ENCODE data around the gene OR4M2.
"Not testable (repeated sequence)": the region's sequence is repeated elsewhere in the genome, so short reads cannot be mapped to it uniquely, and the experiment has no call there.

The OR4M2 gene

GRCh38 chr15:22080227-22080626 lies at the start of gene OR4M2:
Gene OR4M2, plus strand, starts transcription at chr15:22080527. Its CDS starts 98 bp downstream, at chr15:22080625.
- not testable (repeated sequence) for DNase-seq

GRCh38 chr15:22069267-22069666 lies 11.1 kb upstream of the OR4M2 start:
- not testable (repeated sequence) for DNase-seq

GRCh38 chr15:22081386-22081785 lies 1.1 kb downstream of the OR4M2 start:
- not testable (repeated sequence) for DNase-seq

GRCh38 chr15:22098616-22099253 lies 18.4 kb downstream of the OR4M2 start:
- not testable (repeated sequence) for DNase-seq

- DNase-seq, result not testable (repeated sequence)
Measured at GRCh38 chr15:22099289-22099891, 19.1 kb downstream of the OR4M2 start.

GRCh38 chr15:22122033-22122432 lies 41.7 kb downstream of the OR4M2 start:
- DNase-seq, result not testable (repeated sequence)

All from COR-L47 (cell line).